K562 (cell line): ENCODE data around the gene C2orf81. TPM values are rescaled to one million over a fixed set of nuclear protein-coding genes. Genes with fewer than 3 reads are reported as not detected.

Experiments used
- ATAC-seq: fragments of 200-7000 bp; cut with Tn5 transposase; 3 replicates; pipeline ENCODE4 v1.9.1; 2020; ENCODE audit warnings: moderate library complexity
- BruUV-seq: library from RNA; stranded (reverse); fragments of 400-500 nt; replicated peaks from 2 replicates; lab custom pipeline; 2021; lab: Mats Ljungman, UMichigan
- CTCF ChIA-PET: fragments of 300-600 bp; formaldehyde crosslinking; extraction: SDS; loops from one replicate; lab custom pipeline; 2021; ENCODE audit warnings: low intra/inter-chr PET ratio; lab: Yijun Ruan, JAX
- POLR2A ChIA-PET: fragments of 300-600, 350-650 bp; sonication (Branson Sonifier 250); formaldehyde crosslinking; extraction: SDS; loops from one replicate; lab custom pipeline; 2021; ENCODE audit warnings: antibody characterized with exemption, inconsistent platforms; lab: Yijun Ruan, JAX
- DNase-seq, 4 experiments: peaks; one replicate each; pipeline versions ENCODE4 v3.0.0 to v3.0.0-alpha.2; 2011 to 2018; ENCODE audit warnings: low spot score in 3 of 4, mixed read lengths in 3 of 4; ENCODE audit errors: extremely low read depth in 1 of 4
- FAIRE-seq: peaks from 2 replicates; lab custom pipeline; 2011; peaks lifted over from hg19 to GRCh38; lab: Jason Lieb, UNC
- H2AFZ ChIP-seq: 2 replicates; pipeline ENCODE4 v1.6.0; 2011; ENCODE audit warnings: low read depth, low read length, control low read depth, inconsistent platforms
- H3K27ac ChIP-seq: fragments of 200-600 bp; 3 replicates; pipeline ENCODE4 v1.8.0; 2011; ENCODE audit warnings: low read depth, mild to moderate bottlenecking, control low read depth, inconsistent platforms, low read length, moderate library complexity, mixed read lengths; ENCODE audit errors: extremely low read depth
- H3K27me3 ChIP-seq, 2 experiments: fragments of 300-600 bp in 1 of 2; 2 replicates in 1 of 2; 3 replicates in 1 of 2; pipeline versions ENCODE4 v1.6.0 to v1.8.0; 2011; ENCODE audit warnings: inconsistent platforms in 2 of 2, low read length in 2 of 2, mild to moderate bottlenecking in 1 of 2, mixed read lengths in 1 of 2, moderate library complexity in 1 of 2; ENCODE audit not compliant: control insufficient read depth in 2 of 2, insufficient read depth in 2 of 2
- H3K36me3 ChIP-seq: fragments of 300-600 bp; 3 replicates; pipeline ENCODE4 v1.8.0; 2011; ENCODE audit warnings: mild to moderate bottlenecking, low read length, inconsistent platforms; ENCODE audit not compliant: control insufficient read depth, insufficient read depth
- H3K4me1 ChIP-seq, 2 experiments: fragments of 200-600 bp in 1 of 2; replicated peaks in 1 of 2; 2 replicates in 1 of 2; 3 replicates in 1 of 2; pipeline versions ENCODE4 v1.5.1 to v1.8.0; 2011; ENCODE audit warnings: inconsistent platforms in 2 of 2, low read length in 2 of 2, mild to moderate bottlenecking in 1 of 2, mixed read lengths in 1 of 2, moderate library complexity in 1 of 2; ENCODE audit not compliant: control insufficient read depth in 2 of 2, insufficient read depth in 2 of 2
- H3K4me2 ChIP-seq: 2 replicates; pipeline ENCODE4 v1.6.1; 2011; ENCODE audit warnings: low read length, control low read depth, inconsistent platforms, mixed read lengths; ENCODE audit not compliant: insufficient read depth
- H3K4me3 ChIP-seq: fragments of 200-600 bp; sonication (generic), shearing (Covaris generic); 2 replicates; pipeline ENCODE4 v1.5.1; 2016; ENCODE audit warnings: control low read depth, inconsistent platforms
- H3K79me2 ChIP-seq: fragments of 200-600 bp; 3 replicates; pipeline ENCODE4 v1.8.0; 2011; ENCODE audit warnings: low read length, inconsistent platforms; ENCODE audit not compliant: control insufficient read depth, insufficient read depth
- H3K9ac ChIP-seq, 2 experiments: 2 replicates each; pipeline versions ENCODE4 v1.6.0 to v1.6.1; 2011; ENCODE audit warnings: low read depth in 2 of 2, low read length in 2 of 2, control low read depth in 1 of 2, inconsistent platforms in 1 of 2, mild to moderate bottlenecking in 1 of 2, mixed read lengths in 1 of 2; ENCODE audit not compliant: insufficient read depth in 1 of 2
- H3K9me1 ChIP-seq: one replicate; pipeline ENCODE4 v1.6.0; 2011; ENCODE audit warnings: inconsistent platforms, mild to moderate bottlenecking, low read length, moderate library complexity; ENCODE audit not compliant: control insufficient read depth, insufficient read depth
- H3K9me3 ChIP-seq: replicated peaks from 2 replicates; pipeline ENCODE4 v1.5.1; 2011; ENCODE audit warnings: low read depth, low read length, inconsistent platforms; ENCODE audit not compliant: control insufficient read depth, insufficient read depth
- H4K20me1 ChIP-seq: replicated peaks from 2 replicates; pipeline ENCODE4 v1.6.1; 2011; ENCODE audit warnings: low read length, inconsistent platforms, mixed read lengths; ENCODE audit not compliant: control insufficient read depth, insufficient read depth
- MGA ChIP-seq: fragments of 450-650 bp; IDR thresholded peaks from 2 replicates; pipeline ENCODE4 v1.6.1; 2016; ENCODE audit warnings: mild to moderate bottlenecking, moderate library complexity
- WGBS: fragments of 100-300 bp; shearing (Covaris generic); methylation state at CpG from one replicate; pipeline ENCODE4 v1.1.6; 2016; ENCODE audit warnings: low coverage, mixed read lengths; ENCODE audit not compliant: insufficient coverage; ENCODE audit errors: missing lambda C conversion rate; 5-methylcytosine and 5-hydroxymethylcytosine counted together
- in situ Hi-C: fragments of 300-500 bp; cut with MboI; formaldehyde crosslinking; loops from 4 replicates; pipeline ENCODE4 v1.15.0; 2018; ENCODE audit warnings: inconsistent platforms, mixed read lengths
- intact Hi-C: fragments of 100-400 bp; cut with micrococcal nuclease; formaldehyde crosslinking; loops from 2 replicates; pipeline ENCODE4 v1.14.2; 2022
- polyA plus RNA-seq, 8 experiments: library from polyadenylated mRNA; depleted of rRNA in 4 of 8; stranded (reverse) in 5 of 8; unstranded in 3 of 8; fragments of >200 nt; fragmentation: Nextera tagmentation in 2 of 8; fragmentation: Illumina TruSeq in 1 of 8; extraction: Ambion mirVana in 2 of 8; extraction: Trizol in 1 of 8; gene quantifications; 2 replicates each; pipeline versions ENCODE4 v1.2.1 to v1.2.3, GENCODE V29; 2011 to 2014; ENCODE audit warnings: inconsistent platforms in 1 of 8, missing spikeins in 1 of 8
- total RNA-seq, 7 experiments: library from RNA; depleted of rRNA in 6 of 7; stranded (reverse); fragments of >200 nt in 6 of 7; fragmentation: Illumina TruSeq in 2 of 7; extraction: Trizol in 2 of 7; gene quantifications; 2 replicates each; pipeline versions ENCODE4 v1.2.1 to v1.2.3, GENCODE V29; 2011 to 2021; ENCODE audit warnings: low replicate concordance in 1 of 7
- TF ChIP-seq, protein P1 (sequence below), 2 experiments: IDR thresholded peaks; 2 replicates each; pipeline ENCODE4 v1.6.1; 2011; ENCODE audit warnings: borderline replicate concordance in 1 of 2, control low read depth in 1 of 2, low read depth in 1 of 2, low read length in 1 of 2, mild to moderate bottlenecking in 1 of 2, mixed read lengths in 1 of 2, moderate library complexity in 1 of 2; ENCODE audit not compliant: insufficient read depth in 1 of 2, insufficient read length in 1 of 2, poor library complexity in 1 of 2, severe bottlenecking in 1 of 2; ENCODE audit errors: extremely low read depth in 1 of 2
- TF ChIP-seq, protein P2 (sequence below): fragments of 450-650 bp; formaldehyde crosslinking; IDR thresholded peaks from 2 replicates; pipeline ENCODE4 v1.4.0; 2022; ENCODE audit warnings: missing genetic modification characterization

Gene C2orf81
- total and polyA plus RNA-seq, 9 of the 15 experiments (the other 6 are each of a cell fraction or from before 2014, with no cell fraction given) = 0.06 TPM; not detected in 8

- H3K79me2 ChIP-seq = peaks cover 21% of the 10 kb centered on the region
- POLR2A ChIA-PET = interaction anchor here (1.0 kb wide), 2 partner anchors 9 to 10 kb away, joined by 3 read pairs; partner anchors contain the start of gene INO80B
- ATAC-seq = peak; percentile 22
- H3K9ac ChIP-seq = peak overlapping the region; percentile 85 to 99
- H3K36me3 ChIP-seq = peaks cover 25% of the 10 kb centered on the region
- FAIRE-seq = no peak
- H4K20me1 ChIP-seq = no peaks in the 10 kb centered on the region; the same call in 1 of the 2 replicates
- peak; percentile 42 for TF ChIP-seq MGA
- TF ChIP-seq, protein P1, sequence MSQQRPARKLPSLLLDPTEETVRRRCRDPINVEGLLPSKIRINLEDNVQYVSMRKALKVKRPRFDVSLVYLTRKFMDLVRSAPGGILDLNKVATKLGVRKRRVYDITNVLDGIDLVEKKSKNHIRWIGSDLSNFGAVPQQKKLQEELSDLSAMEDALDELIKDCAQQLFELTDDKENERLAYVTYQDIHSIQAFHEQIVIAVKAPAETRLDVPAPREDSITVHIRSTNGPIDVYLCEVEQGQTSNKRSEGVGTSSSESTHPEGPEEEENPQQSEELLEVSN (IDR thresholded peaks at IDR 0.05; ENCODE audit: borderline replicate concordance in 1 of 2, extremely low read depth in 1 of 2, insufficient read depth in 1 of 2, insufficient read length in 1 of 2, low read depth in 1 of 2, low read length in 1 of 2, poor library complexity in 1 of 2, severe bottlenecking in 1 of 2) = peak in 1 of 2 experiments; percentile 63
- TF ChIP-seq, protein P2, sequence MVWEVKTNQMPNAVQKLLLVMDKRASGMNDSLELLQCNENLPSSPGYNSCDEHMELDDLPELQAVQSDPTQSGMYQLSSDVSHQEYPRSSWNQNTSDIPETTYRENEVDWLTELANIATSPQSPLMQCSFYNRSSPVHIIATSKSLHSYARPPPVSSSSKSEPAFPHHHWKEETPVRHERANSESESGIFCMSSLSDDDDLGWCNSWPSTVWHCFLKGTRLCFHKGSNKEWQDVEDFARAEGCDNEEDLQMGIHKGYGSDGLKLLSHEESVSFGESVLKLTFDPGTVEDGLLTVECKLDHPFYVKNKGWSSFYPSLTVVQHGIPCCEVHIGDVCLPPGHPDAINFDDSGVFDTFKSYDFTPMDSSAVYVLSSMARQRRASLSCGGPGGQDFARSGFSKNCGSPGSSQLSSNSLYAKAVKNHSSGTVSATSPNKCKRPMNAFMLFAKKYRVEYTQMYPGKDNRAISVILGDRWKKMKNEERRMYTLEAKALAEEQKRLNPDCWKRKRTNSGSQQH (CRISPR knock-in tag) = no peak
- TF ChIP-seq, all 486 proteins: peak for 2
- Histone ChIP-seq H3K27me3 (no peaks in the 10 kb centered on the region), H2AFZ (peak overlapping the region; percentile 89), H3K27ac (peak overlapping the region; percentile 73), H3K4me2 (peak overlapping the region; percentile 90), H3K4me3 (peak overlapping the region; percentile 88), H3K4me1 (peaks cover 7 to 32% of the 10 kb centered on the region in 2 experiments; a peak in 3 of 5 replicates), H3K9me3 (no peaks in the 10 kb centered on the region), H3K9me1 (no peaks in the 10 kb centered on the region)
- no TSS peak for BruUV-seq
- CTCF ChIA-PET = no interaction called here
- no peak for DNase-seq
- in situ Hi-C loops = no loop called here
- WGBS = 0% methylated on average over 7 of the region's 13 CpGs
- intact Hi-C loops = no loop called here
Measured at GRCh38 chr2:74464406-74464805, 43.0 kb upstream of the C2orf81 start.
